CD14-positive monocyte (primary cell): ENCODE results near the gene WDR48. TPM values are rescaled to one million over a fixed set of nuclear protein-coding genes. Genes with fewer than 3 reads are reported as not detected.

ENCODE experiments used
- DNase-seq, 3 donors: peaks; one replicate each; pipeline ENCODE4 v3.0.0-alpha.2; 2011 to 2022
- H2AFZ ChIP-seq: 2 replicates; pipeline ENCODE4 v1.6.0; 2012; ENCODE audit warnings: mild to moderate bottlenecking, low read depth, low read length, inconsistent platforms; ENCODE audit not compliant: insufficient read depth, poor library complexity, severe bottlenecking
- H3K27ac ChIP-seq, 2 donors: 1 replicate in 1 of 2; 2 replicates in 1 of 2; pipeline ENCODE4 v1.5.1; 2012 to 2013; ENCODE audit warnings: low read length in 2 of 2, control low read depth in 1 of 2, inconsistent platforms in 1 of 2, low read depth in 1 of 2, mild to moderate bottlenecking in 1 of 2
- H3K27me3 ChIP-seq, 2 donors: one replicate each; pipeline versions ENCODE4 v1.6.0 to v1.6.1; 2011 to 2013; ENCODE audit warnings: low read length in 2 of 2; ENCODE audit not compliant: control insufficient read depth in 2 of 2, insufficient read depth in 2 of 2
- H3K36me3 ChIP-seq, 2 donors: replicated peaks in 1 of 2; 1 replicate in 1 of 2; 2 replicates in 1 of 2; pipeline versions ENCODE4 v1.5.1 to v1.6.1; 2012 to 2013; ENCODE audit warnings: low read length in 2 of 2, control low read depth in 1 of 2, inconsistent platforms in 1 of 2, mild to moderate bottlenecking in 1 of 2; ENCODE audit not compliant: insufficient read depth in 2 of 2, control insufficient read depth in 1 of 2
- H3K4me1 ChIP-seq, 2 donors: 1 replicate in 1 of 2; 2 replicates in 1 of 2; pipeline versions ENCODE4 v1.5.1 to v1.6.1; 2012 to 2013; ENCODE audit warnings: low read length in 2 of 2, control low read depth in 1 of 2, inconsistent platforms in 1 of 2, mild to moderate bottlenecking in 1 of 2, moderate library complexity in 1 of 2; ENCODE audit not compliant: insufficient read depth in 2 of 2, control insufficient read depth in 1 of 2
- H3K4me2 ChIP-seq: replicated peaks from 2 replicates; pipeline ENCODE3; 2012; ENCODE audit warnings: low read length, moderate library complexity, mild to moderate bottlenecking; ENCODE audit not compliant: poor library complexity, severe bottlenecking; ENCODE audit errors: extremely low read depth
- H3K4me3 ChIP-seq, 3 experiments: fragments of 200-600 bp in 1 of 3; sonication (generic) in 1 of 3; replicated peaks in 1 of 3; 1 replicate in 2 of 3; 2 replicates in 1 of 3; pipeline ENCODE4 v1.5.1; 2011 to 2013; ENCODE audit warnings: low read length in 3 of 3, mild to moderate bottlenecking in 3 of 3, control low read depth in 2 of 3, low read depth in 2 of 3, inconsistent platforms in 1 of 3, moderate library complexity in 1 of 3
- H3K79me2 ChIP-seq: 2 replicates; pipeline ENCODE4 v1.6.0; 2012; ENCODE audit warnings: mild to moderate bottlenecking, control low read depth, inconsistent platforms, low read length, moderate library complexity; ENCODE audit not compliant: insufficient read depth
- H3K9ac ChIP-seq: 2 replicates; pipeline ENCODE4 v1.6.0; 2017; ENCODE audit warnings: low read length, mild to moderate bottlenecking; ENCODE audit not compliant: insufficient read depth, poor library complexity, severe bottlenecking
- H3K9me3 ChIP-seq, 2 donors: replicated peaks in 1 of 2; 1 replicate in 1 of 2; 2 replicates in 1 of 2; pipeline versions ENCODE4 v1.5.1 to v1.6.1; 2012 to 2013; ENCODE audit warnings: low read length in 2 of 2, control low read depth in 1 of 2; ENCODE audit not compliant: control insufficient read depth in 1 of 2, insufficient read depth in 1 of 2
- H4K20me1 ChIP-seq: 2 replicates; pipeline ENCODE4 v1.6.0; 2012; ENCODE audit warnings: mild to moderate bottlenecking, low read length, control low read depth, moderate library complexity; ENCODE audit not compliant: insufficient read depth
- H3K27ac Mint-ChIP-seq, 7 donors: one replicate each; pipeline ENCODE4 v1.8.0; 2020; ENCODE audit warnings: mild to moderate bottlenecking in 7 of 7, mixed read lengths in 7 of 7, moderate library complexity in 6 of 7, inconsistent platforms in 2 of 7
- H3K27me3 Mint-ChIP-seq, 3 donors: one replicate each; pipeline ENCODE4 v1.8.0; 2021 to 2022; ENCODE audit warnings: low read depth in 3 of 3, mild to moderate bottlenecking in 3 of 3, mixed read lengths in 3 of 3, moderate library complexity in 3 of 3, inconsistent platforms in 1 of 3
- H3K36me3 Mint-ChIP-seq, 2 donors: one replicate each; pipeline ENCODE4 v1.8.0; 2020; ENCODE audit warnings: mixed read lengths in 2 of 2, inconsistent platforms in 1 of 2, mild to moderate bottlenecking in 1 of 2
- H3K4me1 Mint-ChIP-seq: one replicate; pipeline ENCODE4 v1.8.0; 2020; ENCODE audit warnings: mild to moderate bottlenecking, mixed read lengths
- H3K4me3 Mint-ChIP-seq, 2 donors: one replicate each; pipeline ENCODE4 v1.8.0; 2020; ENCODE audit warnings: mild to moderate bottlenecking in 2 of 2, mixed read lengths in 2 of 2, moderate library complexity in 1 of 2
- H3K9me3 Mint-ChIP-seq, 7 donors: one replicate each; pipeline ENCODE4 v1.8.0; 2020 to 2022; ENCODE audit warnings: mixed read lengths in 7 of 7, mild to moderate bottlenecking in 6 of 7, moderate library complexity in 6 of 7, inconsistent platforms in 2 of 7
- WGBS: methylation state at CpG from one replicate; pipeline ENCODE4 v1.1.5; 2013; ENCODE audit warnings: missing lambda C conversion rate; ENCODE audit not compliant: insufficient coverage; 5-methylcytosine and 5-hydroxymethylcytosine counted together
- intact Hi-C, 2 donors: fragments of 100-400 bp; cut with micrococcal nuclease; formaldehyde crosslinking; loops; one replicate each; pipeline versions ENCODE4 v1.15.0 to v1.15.1; 2023
- polyA plus RNA-seq, 3 donors: library from polyadenylated mRNA; depleted of rRNA in 1 of 3; unstranded in 2 of 3; stranded (reverse) in 1 of 3; fragments of 300-500 nt in 2 of 3; fragments of >200 nt in 1 of 3; fragmentation: Illumina TruSeq in 2 of 3; gene quantifications; 1 replicate in 2 of 3; 2 replicates in 1 of 3; pipeline ENCODE4 v1.2.3, GENCODE V29; 2012 to 2021
- TF ChIP-seq, protein P1 (sequence below): fragments of 200-600 bp; IDR thresholded peaks from one replicate; pipeline ENCODE4 v1.8.0; 2022; ENCODE audit warnings: antibody characterized with exemption, mild to moderate bottlenecking

The WDR48 gene
- polyA plus RNA-seq, 3 donors: 15.0 to 22.7 (median 17.1) TPM

DNA sequence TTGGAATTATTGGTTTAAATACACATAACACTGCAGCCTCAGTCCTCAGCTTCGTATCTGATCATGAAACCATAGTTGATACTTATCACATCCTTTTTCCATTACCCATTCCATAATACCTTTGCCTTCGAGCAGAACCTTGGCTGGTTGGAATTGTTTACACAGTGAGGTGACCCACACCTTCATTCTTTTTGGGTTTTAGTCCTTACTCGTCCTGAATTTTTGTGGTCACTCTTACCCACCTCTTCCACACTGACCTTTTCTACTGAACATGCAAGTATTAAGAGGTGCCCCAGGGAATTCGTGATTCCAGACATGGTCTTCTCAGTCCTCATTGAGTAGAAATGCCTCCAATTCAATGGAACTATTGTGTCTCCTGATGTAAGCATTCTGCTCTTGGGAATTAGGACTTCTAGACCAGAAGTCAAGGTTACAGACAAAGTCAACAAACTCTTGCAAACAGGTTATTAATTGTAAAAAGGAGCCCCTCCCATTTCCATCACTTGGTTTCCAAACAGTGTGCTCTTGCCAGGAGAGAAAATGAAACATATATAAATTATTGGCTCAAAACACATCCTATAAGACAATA, 37.8 kb upstream of the WDR48 start:
- H3K9ac ChIP-seq: no peak overlapping the region
- H3K36me3 Mint-ChIP-seq: no peaks in the 10 kb centered on the region
- H3K4me3 Mint-ChIP-seq: no peak overlapping the region
- H3K9me3 Mint-ChIP-seq: no peaks in the 10 kb centered on the region
- no peak overlapping the region for H3K27ac Mint-ChIP-seq
- H3K4me1 ChIP-seq: peaks cover 0 to 3% of the 10 kb centered on the region in 2 donors
- no peak overlapping the region for H3K4me2 ChIP-seq
- H3K36me3 ChIP-seq: no peaks in the 10 kb centered on the region
- H4K20me1 ChIP-seq: no peaks in the 10 kb centered on the region
- TF ChIP-seq, protein P1, sequence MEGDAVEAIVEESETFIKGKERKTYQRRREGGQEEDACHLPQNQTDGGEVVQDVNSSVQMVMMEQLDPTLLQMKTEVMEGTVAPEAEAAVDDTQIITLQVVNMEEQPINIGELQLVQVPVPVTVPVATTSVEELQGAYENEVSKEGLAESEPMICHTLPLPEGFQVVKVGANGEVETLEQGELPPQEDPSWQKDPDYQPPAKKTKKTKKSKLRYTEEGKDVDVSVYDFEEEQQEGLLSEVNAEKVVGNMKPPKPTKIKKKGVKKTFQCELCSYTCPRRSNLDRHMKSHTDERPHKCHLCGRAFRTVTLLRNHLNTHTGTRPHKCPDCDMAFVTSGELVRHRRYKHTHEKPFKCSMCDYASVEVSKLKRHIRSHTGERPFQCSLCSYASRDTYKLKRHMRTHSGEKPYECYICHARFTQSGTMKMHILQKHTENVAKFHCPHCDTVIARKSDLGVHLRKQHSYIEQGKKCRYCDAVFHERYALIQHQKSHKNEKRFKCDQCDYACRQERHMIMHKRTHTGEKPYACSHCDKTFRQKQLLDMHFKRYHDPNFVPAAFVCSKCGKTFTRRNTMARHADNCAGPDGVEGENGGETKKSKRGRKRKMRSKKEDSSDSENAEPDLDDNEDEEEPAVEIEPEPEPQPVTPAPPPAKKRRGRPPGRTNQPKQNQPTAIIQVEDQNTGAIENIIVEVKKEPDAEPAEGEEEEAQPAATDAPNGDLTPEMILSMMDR: no peak
- intact Hi-C loops: no loop called here
- no peak overlapping the region for H3K27ac ChIP-seq
- DNase-seq: no peak
- H3K4me3 ChIP-seq: no peak overlapping the region
- H3K27me3 ChIP-seq: no peaks in the 10 kb centered on the region
- H3K4me1 Mint-ChIP-seq: peaks cover 13% of the 10 kb centered on the region
- no peaks in the 10 kb centered on the region for H3K79me2 ChIP-seq
- WGBS: 63% methylated on average over 3 of the region's 4 CpGs
- H3K9me3 ChIP-seq: no peaks in the 10 kb centered on the region
- no peak overlapping the region for H2AFZ ChIP-seq
- H3K27me3 Mint-ChIP-seq: peaks cover 0 to 2% (median 2%) of the 10 kb centered on the region in 3 donors

DNA sequence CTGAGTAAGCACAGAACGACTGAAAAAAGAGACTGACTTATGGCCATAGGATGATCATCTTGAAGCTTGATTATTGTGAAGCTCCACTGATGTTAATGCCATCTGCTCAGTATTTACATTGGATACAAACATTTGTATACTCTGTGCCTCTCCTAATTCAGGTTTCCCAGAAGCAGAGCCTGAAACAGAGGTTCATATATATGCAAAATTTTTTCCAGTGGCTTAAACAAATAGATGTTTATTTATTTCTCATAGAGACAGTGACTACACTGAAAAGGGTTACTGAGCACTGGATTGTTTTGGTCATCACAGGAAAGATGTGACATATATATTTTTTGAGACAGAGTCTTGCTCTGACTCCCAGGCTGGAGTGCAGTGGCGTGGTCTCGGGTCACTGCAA, 36.4 kb upstream of the WDR48 start:
- Histone ChIP-seq H3K4me3 (no peak overlapping the region), H2AFZ (no peak overlapping the region)
- WGBS: 89% methylated on average over 3 of the region's 3 CpGs

More for the DNA sequence above, 36.4 kb upstream of the WDR48 start:
- Histone ChIP-seq H3K36me3 (no peaks in the 10 kb centered on the region), H3K27ac (no peak overlapping the region), H3K27me3 (no peaks in the 10 kb centered on the region), H3K4me1 (peaks cover 0 to 3% of the 10 kb centered on the region in 2 donors), H3K9me3 (no peaks in the 10 kb centered on the region), H3K79me2 (no peaks in the 10 kb centered on the region), H3K4me2 (no peak overlapping the region), H3K9ac (no peak overlapping the region), H4K20me1 (no peaks in the 10 kb centered on the region)
- H3K27me3 Mint-ChIP-seq: peaks cover 0 to 2% (median 2%) of the 10 kb centered on the region in 3 donors
- H3K9me3 Mint-ChIP-seq: no peaks in the 10 kb centered on the region
- no peak for DNase-seq
- H3K4me1 Mint-ChIP-seq: peaks cover 13% of the 10 kb centered on the region
- H3K36me3 Mint-ChIP-seq: no peaks in the 10 kb centered on the region
- TF ChIP-seq, protein P1: no peak
- H3K4me3 Mint-ChIP-seq: no peak overlapping the region
- intact Hi-C loops: no loop called here
- no peak overlapping the region for H3K27ac Mint-ChIP-seq
